HEK293 (cell line): ENCODE data around the gene USHBP1.

Experiments
- TRIM28 ChIP-seq: IDR thresholded peaks from 2 replicates; pipeline ENCODE4 v1.6.1; 2011; ENCODE audit warnings: low read length, control low read depth, borderline replicate concordance
- YY2 ChIP-seq: fragments of 450-650 bp; formaldehyde crosslinking; IDR thresholded peaks from 2 replicates; pipeline ENCODE4 v1.5.1; 2016; ENCODE audit warnings: missing biosample characterization, missing genetic modification characterization
- ZBTB21 ChIP-seq: fragments of 450-650 bp; formaldehyde crosslinking; IDR thresholded peaks from 2 replicates; pipeline ENCODE4 v1.5.1; 2017; ENCODE audit warnings: missing biosample characterization, missing genetic modification characterization
- ZFP3 ChIP-seq: fragments of 450-650 bp; formaldehyde crosslinking; IDR thresholded peaks from 2 replicates; pipeline ENCODE4 v1.5.1; 2016; ENCODE audit warnings: low read depth, missing biosample characterization, missing genetic modification characterization
- ZNF16 ChIP-seq: fragments of 450-650 bp; formaldehyde crosslinking; IDR thresholded peaks from 2 replicates; pipeline ENCODE4 v1.5.1; 2016; ENCODE audit warnings: low read depth, missing biosample characterization, missing genetic modification characterization
- ZNF24 ChIP-seq: fragments of 450-650 bp; formaldehyde crosslinking; IDR thresholded peaks from 2 replicates; pipeline ENCODE4 v1.5.1; 2016; ENCODE audit warnings: missing biosample characterization, missing genetic modification characterization
- ZNF292 ChIP-seq: fragments of 450-650 bp; formaldehyde crosslinking; IDR thresholded peaks from 2 replicates; pipeline ENCODE4 v1.5.1; 2016; ENCODE audit warnings: low read depth, missing biosample characterization, missing genetic modification characterization, borderline replicate concordance
- ZNF624 ChIP-seq: fragments of 450-650 bp; formaldehyde crosslinking; IDR thresholded peaks from 2 replicates; pipeline ENCODE4 v1.5.1; 2017; ENCODE audit warnings: missing biosample characterization, missing genetic modification characterization
- TF ChIP-seq, protein P1 (sequence below): fragments of 450-650 bp; formaldehyde crosslinking; IDR thresholded peaks from 2 replicates; pipeline ENCODE4 v1.5.1; 2017; ENCODE audit warnings: missing biosample characterization, missing genetic modification characterization
- TF ChIP-seq, protein P2 (sequence below): fragments of 450-650 bp; formaldehyde crosslinking; IDR thresholded peaks from 2 replicates; pipeline ENCODE4 v1.5.1; 2017; ENCODE audit warnings: missing biosample characterization, missing genetic modification characterization
- TF ChIP-seq, protein P3 (sequence below): fragments of 450-650 bp; formaldehyde crosslinking; IDR thresholded peaks from 2 replicates; pipeline ENCODE4 v1.5.1; 2016; ENCODE audit warnings: missing biosample characterization, missing genetic modification characterization
- TF ChIP-seq, protein P4 (sequence below): fragments of 450-650 bp; formaldehyde crosslinking; IDR thresholded peaks from 2 replicates; pipeline ENCODE4 v1.5.1; 2016; ENCODE audit warnings: missing biosample characterization, missing genetic modification characterization, low read depth
- TF ChIP-seq, protein P5 (sequence below): fragments of 450-650 bp; formaldehyde crosslinking; IDR thresholded peaks from 2 replicates; pipeline ENCODE4 v1.5.1; 2016; ENCODE audit warnings: missing biosample characterization, missing genetic modification characterization
- TF ChIP-seq, protein P6 (sequence below): fragments of 450-650 bp; formaldehyde crosslinking; IDR thresholded peaks from 2 replicates; pipeline ENCODE4 v1.5.1; 2016; ENCODE audit warnings: missing biosample characterization, missing genetic modification characterization

DNA sequence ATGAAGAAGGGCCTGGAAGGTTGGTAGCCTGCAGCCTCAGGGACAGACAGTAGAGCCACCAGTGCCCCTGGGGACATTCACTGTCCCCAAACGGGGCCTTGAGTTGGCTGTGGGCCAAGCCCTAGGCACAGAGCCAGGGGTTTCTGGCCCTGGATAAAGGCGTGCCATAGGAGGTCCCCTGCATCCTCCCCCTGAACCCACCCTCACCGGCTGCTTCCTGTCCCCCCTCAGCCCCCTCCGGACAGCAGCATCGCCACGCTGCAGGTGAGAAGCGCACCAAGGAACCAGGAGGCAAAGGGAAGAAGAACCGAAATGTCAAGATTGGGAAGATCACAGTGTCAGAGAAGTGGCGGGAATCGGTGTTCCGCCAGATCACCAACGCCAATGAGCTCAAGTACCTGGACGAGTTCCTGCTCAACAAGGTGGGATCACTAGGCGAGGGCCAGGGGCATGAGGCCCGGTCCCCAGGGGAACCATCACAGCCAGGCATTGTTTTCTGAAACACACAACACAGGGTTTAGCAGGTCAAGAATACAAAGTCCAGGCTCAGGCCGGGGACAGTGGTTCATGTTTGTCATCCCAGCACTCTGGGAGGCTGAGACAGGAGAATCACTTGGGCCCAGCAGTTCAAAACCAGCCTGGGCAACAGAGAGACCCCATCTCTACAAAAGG is 64.0 kb downstream of the USHBP1 start:
- TF ChIP-seq, protein P1, sequence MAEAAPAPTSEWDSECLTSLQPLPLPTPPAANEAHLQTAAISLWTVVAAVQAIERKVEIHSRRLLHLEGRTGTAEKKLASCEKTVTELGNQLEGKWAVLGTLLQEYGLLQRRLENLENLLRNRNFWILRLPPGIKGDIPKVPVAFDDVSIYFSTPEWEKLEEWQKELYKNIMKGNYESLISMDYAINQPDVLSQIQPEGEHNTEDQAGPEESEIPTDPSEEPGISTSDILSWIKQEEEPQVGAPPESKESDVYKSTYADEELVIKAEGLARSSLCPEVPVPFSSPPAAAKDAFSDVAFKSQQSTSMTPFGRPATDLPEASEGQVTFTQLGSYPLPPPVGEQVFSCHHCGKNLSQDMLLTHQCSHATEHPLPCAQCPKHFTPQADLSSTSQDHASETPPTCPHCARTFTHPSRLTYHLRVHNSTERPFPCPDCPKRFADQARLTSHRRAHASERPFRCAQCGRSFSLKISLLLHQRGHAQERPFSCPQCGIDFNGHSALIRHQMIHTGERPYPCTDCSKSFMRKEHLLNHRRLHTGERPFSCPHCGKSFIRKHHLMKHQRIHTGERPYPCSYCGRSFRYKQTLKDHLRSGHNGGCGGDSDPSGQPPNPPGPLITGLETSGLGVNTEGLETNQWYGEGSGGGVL = no peak
- TF ChIP-seq ZNF292 (tag by site-specific recombination) = no peak
- TF ChIP-seq, protein P2, sequence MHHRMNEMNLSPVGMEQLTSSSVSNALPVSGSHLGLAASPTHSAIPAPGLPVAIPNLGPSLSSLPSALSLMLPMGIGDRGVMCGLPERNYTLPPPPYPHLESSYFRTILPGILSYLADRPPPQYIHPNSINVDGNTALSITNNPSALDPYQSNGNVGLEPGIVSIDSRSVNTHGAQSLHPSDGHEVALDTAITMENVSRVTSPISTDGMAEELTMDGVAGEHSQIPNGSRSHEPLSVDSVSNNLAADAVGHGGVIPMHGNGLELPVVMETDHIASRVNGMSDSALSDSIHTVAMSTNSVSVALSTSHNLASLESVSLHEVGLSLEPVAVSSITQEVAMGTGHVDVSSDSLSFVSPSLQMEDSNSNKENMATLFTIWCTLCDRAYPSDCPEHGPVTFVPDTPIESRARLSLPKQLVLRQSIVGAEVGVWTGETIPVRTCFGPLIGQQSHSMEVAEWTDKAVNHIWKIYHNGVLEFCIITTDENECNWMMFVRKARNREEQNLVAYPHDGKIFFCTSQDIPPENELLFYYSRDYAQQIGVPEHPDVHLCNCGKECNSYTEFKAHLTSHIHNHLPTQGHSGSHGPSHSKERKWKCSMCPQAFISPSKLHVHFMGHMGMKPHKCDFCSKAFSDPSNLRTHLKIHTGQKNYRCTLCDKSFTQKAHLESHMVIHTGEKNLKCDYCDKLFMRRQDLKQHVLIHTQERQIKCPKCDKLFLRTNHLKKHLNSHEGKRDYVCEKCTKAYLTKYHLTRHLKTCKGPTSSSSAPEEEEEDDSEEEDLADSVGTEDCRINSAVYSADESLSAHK (tag by site-specific recombination) = no peak
- TF ChIP-seq, protein P3, sequence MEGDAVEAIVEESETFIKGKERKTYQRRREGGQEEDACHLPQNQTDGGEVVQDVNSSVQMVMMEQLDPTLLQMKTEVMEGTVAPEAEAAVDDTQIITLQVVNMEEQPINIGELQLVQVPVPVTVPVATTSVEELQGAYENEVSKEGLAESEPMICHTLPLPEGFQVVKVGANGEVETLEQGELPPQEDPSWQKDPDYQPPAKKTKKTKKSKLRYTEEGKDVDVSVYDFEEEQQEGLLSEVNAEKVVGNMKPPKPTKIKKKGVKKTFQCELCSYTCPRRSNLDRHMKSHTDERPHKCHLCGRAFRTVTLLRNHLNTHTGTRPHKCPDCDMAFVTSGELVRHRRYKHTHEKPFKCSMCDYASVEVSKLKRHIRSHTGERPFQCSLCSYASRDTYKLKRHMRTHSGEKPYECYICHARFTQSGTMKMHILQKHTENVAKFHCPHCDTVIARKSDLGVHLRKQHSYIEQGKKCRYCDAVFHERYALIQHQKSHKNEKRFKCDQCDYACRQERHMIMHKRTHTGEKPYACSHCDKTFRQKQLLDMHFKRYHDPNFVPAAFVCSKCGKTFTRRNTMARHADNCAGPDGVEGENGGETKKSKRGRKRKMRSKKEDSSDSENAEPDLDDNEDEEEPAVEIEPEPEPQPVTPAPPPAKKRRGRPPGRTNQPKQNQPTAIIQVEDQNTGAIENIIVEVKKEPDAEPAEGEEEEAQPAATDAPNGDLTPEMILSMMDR (tag by site-specific recombination) = no peak
- no peak for TF ChIP-seq ZNF624 (tag by site-specific recombination)
- TF ChIP-seq ZNF16 = no peak
- TF ChIP-seq ZFP3 = no peak
- no peak for TF ChIP-seq ZBTB21
- no peak for TF ChIP-seq ZNF24 (tag by site-specific recombination)
- TF ChIP-seq, protein P4, sequence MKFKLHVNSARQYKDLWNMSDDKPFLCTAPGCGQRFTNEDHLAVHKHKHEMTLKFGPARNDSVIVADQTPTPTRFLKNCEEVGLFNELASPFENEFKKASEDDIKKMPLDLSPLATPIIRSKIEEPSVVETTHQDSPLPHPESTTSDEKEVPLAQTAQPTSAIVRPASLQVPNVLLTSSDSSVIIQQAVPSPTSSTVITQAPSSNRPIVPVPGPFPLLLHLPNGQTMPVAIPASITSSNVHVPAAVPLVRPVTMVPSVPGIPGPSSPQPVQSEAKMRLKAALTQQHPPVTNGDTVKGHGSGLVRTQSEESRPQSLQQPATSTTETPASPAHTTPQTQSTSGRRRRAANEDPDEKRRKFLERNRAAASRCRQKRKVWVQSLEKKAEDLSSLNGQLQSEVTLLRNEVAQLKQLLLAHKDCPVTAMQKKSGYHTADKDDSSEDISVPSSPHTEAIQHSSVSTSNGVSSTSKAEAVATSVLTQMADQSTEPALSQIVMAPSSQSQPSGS (tag by site-specific recombination) = no peak
- TF ChIP-seq, protein P5, sequence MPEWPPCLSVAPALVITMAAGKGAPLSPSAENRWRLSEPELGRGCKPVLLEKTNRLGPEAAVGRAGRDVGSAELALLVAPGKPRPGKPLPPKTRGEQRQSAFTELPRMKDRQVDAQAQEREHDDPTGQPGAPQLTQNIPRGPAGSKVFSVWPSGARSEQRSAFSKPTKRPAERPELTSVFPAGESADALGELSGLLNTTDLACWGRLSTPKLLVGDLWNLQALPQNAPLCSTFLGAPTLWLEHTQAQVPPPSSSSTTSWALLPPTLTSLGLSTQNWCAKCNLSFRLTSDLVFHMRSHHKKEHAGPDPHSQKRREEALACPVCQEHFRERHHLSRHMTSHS (tag by site-specific recombination) = no peak
- no peak for TF ChIP-seq YY2 (tag by site-specific recombination)
- TF ChIP-seq, protein P6, sequence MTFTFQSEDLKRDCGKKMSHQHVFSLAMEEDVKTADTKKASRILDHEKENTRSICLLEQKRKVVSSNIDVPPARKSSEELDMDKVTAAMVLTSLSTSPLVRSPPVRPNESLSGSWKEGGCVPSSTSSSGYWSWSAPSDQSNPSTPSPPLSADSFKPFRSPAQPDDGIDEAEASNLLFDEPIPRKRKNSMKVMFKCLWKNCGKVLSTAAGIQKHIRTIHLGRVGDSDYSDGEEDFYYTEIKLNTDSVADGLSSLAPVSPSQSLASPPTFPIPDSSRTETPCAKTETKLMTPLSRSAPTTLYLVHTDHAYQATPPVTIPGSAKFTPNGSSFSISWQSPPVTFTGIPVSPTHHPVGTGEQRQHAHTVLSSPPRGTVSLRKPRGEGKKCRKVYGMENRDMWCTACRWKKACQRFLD (tag by site-specific recombination) = no peak
- TF ChIP-seq TRIM28 = no peak
